ENCODE measurements around the gene SHISA7. TPM values are rescaled to one million over a fixed set of nuclear protein-coding genes. Genes with fewer than 3 reads are reported as not detected.
A peak's percentile ranks its signal among the peaks of the same experiment; 100 is the strongest.

Gene SHISA7
- total RNA-seq, 2 donors from 2014 or later, result not detected

GRCh38 chr19:55391191-55391670, 51.9 kb downstream of the SHISA7 start:
- intact Hi-C loops (cut with DNase I), result no loop called here
- no peak for TF ChIP-seq CTCF (IDR thresholded peaks at IDR 0.05)
- H3K9me3 ChIP-seq, result no peaks in the 10 kb centered on the region
- no peaks in the 10 kb centered on the region for H3K27me3 ChIP-seq
- H3K27ac ChIP-seq, result no peak overlapping the region
- H3K4me1 ChIP-seq, result peaks cover 18% of the 10 kb centered on the region
- H3K36me3 ChIP-seq, result peaks cover 24% of the 10 kb centered on the region
- no peak overlapping the region for H3K4me3 ChIP-seq
- no peak overlapping the region for H3K9ac ChIP-seq (ENCODE audit: low read depth in 2 of 2, low read length in 2 of 2)
- DNase-seq, result no peak

GRCh38 chr19:55390461-55390880, 52.6 kb downstream of the SHISA7 start:
- Histone ChIP-seq H3K4me3 (no peak overlapping the region), H3K4me1 (peaks cover 18% of the 10 kb centered on the region), H3K27ac (no peak overlapping the region), H3K9me3 (no peaks in the 10 kb centered on the region), H3K36me3 (peaks cover 24% of the 10 kb centered on the region), H3K27me3 (no peaks in the 10 kb centered on the region), H3K9ac (ENCODE audit: low read depth in 2 of 2, low read length in 2 of 2) (no peak overlapping the region)
- no peak for TF ChIP-seq CTCF (IDR thresholded peaks at IDR 0.05)
- no peak for DNase-seq
- intact Hi-C loops (cut with DNase I), result no loop called here

GRCh38 chr19:55389386-55390317, 53.4 kb downstream of the SHISA7 start:
- Histone ChIP-seq H3K4me1 (peaks cover 22% of the 10 kb centered on the region), H3K9ac (ENCODE audit: low read depth in 2 of 2, low read length in 2 of 2) (peak overlapping the region in 1 of 2 donors; percentile 28)
- intact Hi-C loops (cut with DNase I), result no loop called here

GRCh38 chr19:55387736-55388497, 55.2 kb downstream of the SHISA7 start:
- intact Hi-C loops (cut with DNase I), result no loop called here
- Histone ChIP-seq H3K27me3 (no peaks in the 10 kb centered on the region), H3K9me3 (no peaks in the 10 kb centered on the region), H3K9ac (ENCODE audit: low read depth in 2 of 2, low read length in 2 of 2) (peak overlapping the region; percentile 48 to 95), H3K36me3 (peaks cover 24% of the 10 kb centered on the region), H3K4me3 (peak overlapping the region; percentile 73), H3K27ac (no peak overlapping the region), H3K4me1 (peaks cover 23% of the 10 kb centered on the region)
- DNase-seq, result no peak
- no peak for TF ChIP-seq CTCF (IDR thresholded peaks at IDR 0.05)

More at GRCh38 chr19:55389386-55390317, 53.4 kb downstream of the SHISA7 start:
- no peak for TF ChIP-seq CTCF (IDR thresholded peaks at IDR 0.05)
- Histone ChIP-seq H3K9me3 (no peaks in the 10 kb centered on the region), H3K27ac (no peak overlapping the region), H3K27me3 (no peaks in the 10 kb centered on the region), H3K4me3 (no peak overlapping the region), H3K36me3 (peaks cover 24% of the 10 kb centered on the region)
- no peak for DNase-seq

- Histone ChIP-seq H3K9me3 (no peaks in the 10 kb centered on the region), H3K4me3 (peak overlapping the region; percentile 73), H3K27ac (peak overlapping the region; percentile 94), H3K4me1 (peaks cover 23% of the 10 kb centered on the region), H3K27me3 (no peaks in the 10 kb centered on the region), H3K36me3 (peaks cover 24% of the 10 kb centered on the region), H3K9ac (ENCODE audit: low read depth in 2 of 2, low read length in 2 of 2) (peak overlapping the region; percentile 84 to 95)
- intact Hi-C loops (cut with DNase I), result no loop called here
- no peak for TF ChIP-seq CTCF (IDR thresholded peaks at IDR 0.05)
- DNase-seq, result no peak
These were observed 56.6 kb downstream of the SHISA7 start for GRCh38 chr19:55386493-55386971.
